Endothelial cell (in vitro differentiated cells): ENCODE data around the gene PLA2G4A. TPM values are rescaled to one million over a fixed set of nuclear protein-coding genes. Genes with fewer than 3 reads are reported as not detected.

ENCODE experiments used
- DNase-seq: peaks from one replicate; pipeline ENCODE4 v3.0.0; 2021; ENCODE audit warnings: low spot score
- H3K27ac Mint-ChIP-seq: one replicate; pipeline ENCODE4 v1.8.0; 2021; ENCODE audit warnings: mixed read lengths, inconsistent platforms; ENCODE audit not compliant: unreplicated experiment
- H3K27me3 Mint-ChIP-seq: one replicate; pipeline ENCODE4 v1.8.0; 2021; ENCODE audit warnings: mild to moderate bottlenecking, moderate library complexity, mixed read lengths, inconsistent platforms; ENCODE audit not compliant: unreplicated experiment
- H3K36me3 Mint-ChIP-seq: one replicate; pipeline ENCODE4 v1.8.0; 2021; ENCODE audit warnings: mild to moderate bottlenecking, low read depth, mixed read lengths, inconsistent platforms; ENCODE audit not compliant: unreplicated experiment
- H3K4me1 Mint-ChIP-seq: one replicate; pipeline ENCODE4 v1.8.0; 2021; ENCODE audit warnings: mild to moderate bottlenecking, mixed read lengths, inconsistent platforms; ENCODE audit not compliant: unreplicated experiment
- H3K4me3 Mint-ChIP-seq: one replicate; pipeline ENCODE4 v1.8.0; 2021; ENCODE audit warnings: mild to moderate bottlenecking, mixed read lengths, inconsistent platforms; ENCODE audit not compliant: unreplicated experiment
- H3K9me3 Mint-ChIP-seq: one replicate; pipeline ENCODE4 v1.8.0; 2021; ENCODE audit warnings: mixed read lengths, inconsistent platforms; ENCODE audit not compliant: unreplicated experiment
- CTCF ChIP-seq: fragments of 200-600 bp; sonication (generic); IDR thresholded peaks from one replicate; pipeline ENCODE4 v1.5.0; 2021; ENCODE audit warnings: antibody characterized with exemption; ENCODE audit not compliant: unreplicated experiment
- total RNA-seq: library from RNA; stranded (reverse); fragmentation: NEBNext Ultra II Directional; extraction: Animal tissue kit (Norgen Biotek cat#: 25700); gene quantifications from one replicate; pipeline ENCODE4 v1.2.1, GENCODE V29; 2021; ENCODE audit not compliant: unreplicated experiment

PLA2G4A gene
- total RNA-seq, 1 donor from 2014 or later, result 12.2 TPM

GRCh38 chr1:186900539-186901237 lies 71.9 kb downstream of the PLA2G4A start:
- Mint-ChIP-seq H3K9me3 (no peaks in the 10 kb centered on the region), H3K4me1 (peaks cover 10% of the 10 kb centered on the region), H3K27me3 (no peaks in the 10 kb centered on the region), H3K27ac (no peak overlapping the region), H3K36me3 (no peaks in the 10 kb centered on the region), H3K4me3 (no peak overlapping the region)
- TF ChIP-seq CTCF, result no peak
- DNase-seq, result no peak

GRCh38 chr1:186901631-186902030 lies 72.9 kb downstream of the PLA2G4A start:
- H3K9me3 Mint-ChIP-seq, result no peaks in the 10 kb centered on the region
- no peak for TF ChIP-seq CTCF
- H3K27ac Mint-ChIP-seq, result no peak overlapping the region
- DNase-seq, result no peak
- no peaks in the 10 kb centered on the region for H3K36me3 Mint-ChIP-seq
- H3K27me3 Mint-ChIP-seq, result no peaks in the 10 kb centered on the region
- H3K4me1 Mint-ChIP-seq, result peaks cover 10% of the 10 kb centered on the region
- H3K4me3 Mint-ChIP-seq, result no peak overlapping the region

GRCh38 chr1:186903374-186904136 lies 74.8 kb downstream of the PLA2G4A start:
- H3K27ac Mint-ChIP-seq, result no peak overlapping the region
- no peaks in the 10 kb centered on the region for H3K27me3 Mint-ChIP-seq
- H3K4me1 Mint-ChIP-seq, result peaks cover 10% of the 10 kb centered on the region
- no peak for DNase-seq
- H3K4me3 Mint-ChIP-seq, result no peak overlapping the region
- H3K36me3 Mint-ChIP-seq, result no peaks in the 10 kb centered on the region
- no peaks in the 10 kb centered on the region for H3K9me3 Mint-ChIP-seq
- no peak for TF ChIP-seq CTCF

- no peaks in the 10 kb centered on the region for H3K9me3 Mint-ChIP-seq
- H3K27me3 Mint-ChIP-seq, result no peaks in the 10 kb centered on the region
- TF ChIP-seq CTCF, result no peak
- no peaks in the 10 kb centered on the region for H3K36me3 Mint-ChIP-seq
- peaks cover 10% of the 10 kb centered on the region for H3K4me1 Mint-ChIP-seq
- DNase-seq, result no peak
- H3K4me3 Mint-ChIP-seq, result no peak overlapping the region
- H3K27ac Mint-ChIP-seq, result no peak overlapping the region
These were observed 75.6 kb downstream of the PLA2G4A start for GRCh38 chr1:186904361-186904760.

- no peaks in the 10 kb centered on the region for H3K27me3 Mint-ChIP-seq
- H3K9me3 Mint-ChIP-seq, result no peaks in the 10 kb centered on the region
- TF ChIP-seq CTCF, result no peak
- no peak overlapping the region for H3K4me3 Mint-ChIP-seq
- DNase-seq, result no peak
- H3K27ac Mint-ChIP-seq, result no peak overlapping the region
- H3K36me3 Mint-ChIP-seq, result no peaks in the 10 kb centered on the region
- peaks cover 11% of the 10 kb centered on the region for H3K4me1 Mint-ChIP-seq
These were observed 76.8 kb downstream of the PLA2G4A start for GRCh38 chr1:186905561-186905960.
